ENCODE measurements around the gene ATP2C2. TPM values are rescaled to one million over a fixed set of nuclear protein-coding genes. Genes with fewer than 3 reads are reported as not detected.
A peak's percentile ranks its signal among the peaks of the same experiment; 100 is the strongest.

ATP2C2 gene
- total and polyA plus RNA-seq, 9 of the 15 experiments (the other 6 are each of a cell fraction or from before 2014, with no cell fraction given): 0.75 TPM; not detected in 8

DNA sequence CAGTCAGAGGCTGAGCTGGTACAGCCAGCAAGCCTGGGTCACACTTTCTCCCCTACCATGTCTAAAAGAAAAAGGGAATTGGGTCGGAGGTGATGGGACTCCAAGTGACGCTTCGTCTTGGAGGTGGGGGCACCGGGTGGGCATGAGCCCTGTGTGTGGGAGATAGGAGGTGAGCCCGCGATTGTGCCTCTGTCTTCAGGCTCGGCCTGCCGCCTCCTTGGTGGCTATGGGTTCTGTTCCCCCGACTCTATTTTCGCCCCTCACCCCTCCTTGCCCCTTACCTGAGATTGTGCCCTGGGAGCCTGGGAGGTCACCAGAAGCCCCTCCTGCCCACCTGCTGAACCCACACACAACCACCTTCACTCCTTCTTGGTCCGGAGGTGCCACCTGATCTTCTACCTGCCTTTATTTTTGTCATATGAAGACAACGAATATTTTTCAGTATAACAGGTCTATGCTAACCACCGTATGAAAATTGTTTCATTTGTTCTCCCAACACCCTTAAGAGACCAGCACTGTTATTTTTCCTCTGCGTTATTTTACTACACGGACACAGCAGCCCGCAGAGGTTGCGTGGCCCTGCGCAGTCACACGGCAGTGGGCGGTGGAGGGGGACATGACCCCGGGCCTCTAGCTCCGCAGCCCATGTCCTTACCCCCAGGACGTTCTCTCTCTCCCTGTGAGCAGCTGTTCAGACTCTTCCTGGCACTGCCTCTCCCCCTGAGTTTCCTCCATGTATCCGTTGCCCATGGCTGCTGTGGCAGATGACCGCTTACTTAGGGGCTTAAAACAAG, 49.9 kb downstream of the ATP2C2 start:
- no peak overlapping the region for H2AFZ ChIP-seq (ENCODE audit: low read depth, low read length)
- CTCF ChIA-PET (ENCODE audit: low intra/inter-chr PET ratio): no interaction called here
- no peaks in the 10 kb centered on the region for H4K20me1 ChIP-seq (replicated peaks; ENCODE audit: control insufficient read depth, insufficient read depth, low read length)
- no TSS peak for BruUV-seq (replicated peaks)
- no peak overlapping the region for H3K4me3 ChIP-seq
- ATAC-seq (no peak), FAIRE-seq (no peak), DNase-seq (ENCODE audit: extremely low read depth in 1 of 4, low spot score in 3 of 4) (no peak)
- TF ChIP-seq, protein P1, sequence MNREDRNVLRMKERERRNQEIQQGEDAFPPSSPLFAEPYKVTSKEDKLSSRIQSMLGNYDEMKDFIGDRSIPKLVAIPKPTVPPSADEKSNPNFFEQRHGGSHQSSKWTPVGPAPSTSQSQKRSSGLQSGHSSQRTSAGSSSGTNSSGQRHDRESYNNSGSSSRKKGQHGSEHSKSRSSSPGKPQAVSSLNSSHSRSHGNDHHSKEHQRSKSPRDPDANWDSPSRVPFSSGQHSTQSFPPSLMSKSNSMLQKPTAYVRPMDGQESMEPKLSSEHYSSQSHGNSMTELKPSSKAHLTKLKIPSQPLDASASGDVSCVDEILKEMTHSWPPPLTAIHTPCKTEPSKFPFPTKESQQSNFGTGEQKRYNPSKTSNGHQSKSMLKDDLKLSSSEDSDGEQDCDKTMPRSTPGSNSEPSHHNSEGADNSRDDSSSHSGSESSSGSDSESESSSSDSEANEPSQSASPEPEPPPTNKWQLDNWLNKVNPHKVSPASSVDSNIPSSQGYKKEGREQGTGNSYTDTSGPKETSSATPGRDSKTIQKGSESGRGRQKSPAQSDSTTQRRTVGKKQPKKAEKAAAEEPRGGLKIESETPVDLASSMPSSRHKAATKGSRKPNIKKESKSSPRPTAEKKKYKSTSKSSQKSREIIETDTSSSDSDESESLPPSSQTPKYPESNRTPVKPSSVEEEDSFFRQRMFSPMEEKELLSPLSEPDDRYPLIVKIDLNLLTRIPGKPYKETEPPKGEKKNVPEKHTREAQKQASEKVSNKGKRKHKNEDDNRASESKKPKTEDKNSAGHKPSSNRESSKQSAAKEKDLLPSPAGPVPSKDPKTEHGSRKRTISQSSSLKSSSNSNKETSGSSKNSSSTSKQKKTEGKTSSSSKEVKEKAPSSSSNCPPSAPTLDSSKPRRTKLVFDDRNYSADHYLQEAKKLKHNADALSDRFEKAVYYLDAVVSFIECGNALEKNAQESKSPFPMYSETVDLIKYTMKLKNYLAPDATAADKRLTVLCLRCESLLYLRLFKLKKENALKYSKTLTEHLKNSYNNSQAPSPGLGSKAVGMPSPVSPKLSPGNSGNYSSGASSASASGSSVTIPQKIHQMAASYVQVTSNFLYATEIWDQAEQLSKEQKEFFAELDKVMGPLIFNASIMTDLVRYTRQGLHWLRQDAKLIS (CRISPR knock-in tag; IDR thresholded peaks at IDR 0.05): no peak
- no peak for TF ChIP-seq KDM5B (IDR thresholded peaks at IDR 0.05; ENCODE audit: insufficient replicate concordance, low read depth, low read length)
- TF ChIP-seq BDP1 (IDR thresholded peaks at IDR 0.05; ENCODE audit: insufficient read depth, insufficient read length): no peak
- peak; percentile 56 for TF ChIP-seq HNRNPLL (IDR thresholded peaks at IDR 0.05; ENCODE audit: low read depth, low read length, poor library complexity, severe bottlenecking)
- TF ChIP-seq SRSF7 (optimal IDR thresholded peaks at IDR 0.05; ENCODE audit: low read depth, low read length): no peak
- H3K9me1 ChIP-seq (ENCODE audit: control insufficient read depth, insufficient read depth, low read length): no peaks in the 10 kb centered on the region
- H3K4me1 ChIP-seq (replicated peaks in 1 of 2; ENCODE audit: control insufficient read depth in 2 of 2, insufficient read depth in 2 of 2, low read length in 2 of 2): 0 out of 5 replicates have a peak, but pooled peaks cover 0 to 3% of the 10 kb centered on the region in 2 experiments
- 5% methylated on average over 25 of the region's 25 CpGs for WGBS (ENCODE audit: insufficient coverage, low coverage, missing lambda C conversion rate)
- H3K27me3 ChIP-seq (ENCODE audit: control insufficient read depth in 2 of 2, insufficient read depth in 2 of 2, low read length in 2 of 2): peaks cover 56 to 83% of the 10 kb centered on the region in 2 experiments
- no peak overlapping the region for H3K9ac ChIP-seq (ENCODE audit: insufficient read depth in 1 of 2, low read depth in 2 of 2, low read length in 2 of 2)
- H3K27ac ChIP-seq (ENCODE audit: extremely low read depth, low read depth, low read length): no peak overlapping the region
- H3K79me2 ChIP-seq (ENCODE audit: control insufficient read depth, insufficient read depth, low read length): no peaks in the 10 kb centered on the region
- H3K9me3 ChIP-seq (replicated peaks; ENCODE audit: control insufficient read depth, insufficient read depth, low read depth, low read length): peaks cover 5% of the 10 kb centered on the region
- POLR2A ChIA-PET: no interaction called here
- intact Hi-C loops (cut with micrococcal nuclease): no loop called here
- no peaks in the 10 kb centered on the region for H3K36me3 ChIP-seq (ENCODE audit: control insufficient read depth, insufficient read depth, low read length)
- no peak overlapping the region for H3K4me2 ChIP-seq (ENCODE audit: insufficient read depth, low read length)
- in situ Hi-C loops (cut with MboI): no loop called here

Measured in K562 (cell line).